ENCODE data around the gene ERICH3. TPM values are rescaled to one million over a fixed set of nuclear protein-coding genes. Genes with fewer than 3 reads are reported as not detected.

The ERICH3 gene
- polyA plus RNA-seq, 4 donors: 0.15 to 0.32 TPM; not detected in 2

- Histone ChIP-seq H3K36me3 (ENCODE audit: control insufficient read depth in 3 of 3, insufficient read depth in 2 of 3, low read depth in 1 of 3, low read length in 3 of 3) (no peaks in the 10 kb centered on the region), H3K4me1 (ENCODE audit: control insufficient read depth in 3 of 3, insufficient read depth in 2 of 3, low read depth in 1 of 3, low read length in 2 of 3) (no peaks in the 10 kb centered on the region), H3K27me3 (ENCODE audit: control insufficient read depth in 3 of 3, insufficient read depth in 3 of 3, low read length in 3 of 3) (no peaks in the 10 kb centered on the region), H3K27ac (ENCODE audit: low read depth in 1 of 3, low read length in 2 of 3) (no peak overlapping the region), H3K9me3 (ENCODE audit: control insufficient read depth in 2 of 2, insufficient read depth in 1 of 2, low read depth in 1 of 2, low read length in 1 of 2) (no peaks in the 10 kb centered on the region), H3K4me3 (ENCODE audit: low read depth in 1 of 3, low read length in 3 of 3) (no peak overlapping the region)
- WGBS, 3 donors: 72 to 88% (median 79%) methylated on average over 4 of the region's 4 CpGs
- DNase-seq: no peak
- no peak for FAIRE-seq
Observed at GRCh38 chr1:74528123-74528522, 145.5 kb downstream of the ERICH3 start.

- Histone ChIP-seq H3K36me3 (ENCODE audit: control insufficient read depth in 3 of 3, insufficient read depth in 2 of 3, low read depth in 1 of 3, low read length in 3 of 3) (no peaks in the 10 kb centered on the region), H3K27me3 (ENCODE audit: control insufficient read depth in 3 of 3, insufficient read depth in 3 of 3, low read length in 3 of 3) (no peaks in the 10 kb centered on the region), H3K9me3 (ENCODE audit: control insufficient read depth in 2 of 2, insufficient read depth in 1 of 2, low read depth in 1 of 2, low read length in 1 of 2) (no peaks in the 10 kb centered on the region), H3K27ac (ENCODE audit: low read depth in 1 of 3, low read length in 2 of 3) (no peak overlapping the region), H3K4me1 (ENCODE audit: control insufficient read depth in 3 of 3, insufficient read depth in 2 of 3, low read depth in 1 of 3, low read length in 2 of 3) (no peaks in the 10 kb centered on the region), H3K4me3 (ENCODE audit: low read depth in 1 of 3, low read length in 3 of 3) (no peak overlapping the region)
- no peak for DNase-seq
- 32 to 39% (median 34%) methylated on average over 2 of the region's 2 CpGs for WGBS, 3 donors
- no peak for FAIRE-seq
Observed at GRCh38 chr1:74526708-74527107, 146.9 kb downstream of the ERICH3 start.

GRCh38 chr1:74523873-74524480, 149.6 kb downstream of the ERICH3 start:
- WGBS, 3 donors: 69 to 76% (median 70%) methylated on average over 2 of the region's 2 CpGs
- Histone ChIP-seq H3K4me3 (ENCODE audit: low read depth in 1 of 3, low read length in 3 of 3) (no peak overlapping the region), H3K27ac (ENCODE audit: low read depth in 1 of 3, low read length in 2 of 3) (no peak overlapping the region), H3K36me3 (ENCODE audit: control insufficient read depth in 3 of 3, insufficient read depth in 2 of 3, low read depth in 1 of 3, low read length in 3 of 3) (no peaks in the 10 kb centered on the region), H3K4me1 (ENCODE audit: control insufficient read depth in 3 of 3, insufficient read depth in 2 of 3, low read depth in 1 of 3, low read length in 2 of 3) (no peaks in the 10 kb centered on the region), H3K27me3 (ENCODE audit: control insufficient read depth in 3 of 3, insufficient read depth in 3 of 3, low read length in 3 of 3) (no peaks in the 10 kb centered on the region), H3K9me3 (ENCODE audit: control insufficient read depth in 2 of 2, insufficient read depth in 1 of 2, low read depth in 1 of 2, low read length in 1 of 2) (no peaks in the 10 kb centered on the region)
- DNase-seq: no peak
- no peak for FAIRE-seq

- Histone ChIP-seq H3K27me3 (ENCODE audit: control insufficient read depth in 3 of 3, insufficient read depth in 3 of 3, low read length in 3 of 3) (no peaks in the 10 kb centered on the region), H3K9me3 (ENCODE audit: control insufficient read depth in 2 of 2, insufficient read depth in 1 of 2, low read depth in 1 of 2, low read length in 1 of 2) (no peaks in the 10 kb centered on the region), H3K4me3 (ENCODE audit: low read depth in 1 of 3, low read length in 3 of 3) (no peak overlapping the region), H3K4me1 (ENCODE audit: control insufficient read depth in 3 of 3, insufficient read depth in 2 of 3, low read depth in 1 of 3, low read length in 2 of 3) (no peaks in the 10 kb centered on the region), H3K27ac (ENCODE audit: low read depth in 1 of 3, low read length in 2 of 3) (no peak overlapping the region), H3K36me3 (ENCODE audit: control insufficient read depth in 3 of 3, insufficient read depth in 2 of 3, low read depth in 1 of 3, low read length in 3 of 3) (no peaks in the 10 kb centered on the region)
- 34 to 44% (median 38%) methylated on average over 4 of the region's 4 CpGs for WGBS, 3 donors
- DNase-seq (no peak), FAIRE-seq (no peak)
Observed at GRCh38 chr1:74522148-74522547, 151.4 kb downstream of the ERICH3 start.

Other genes with a start within 250 kb of the ERICH3 start
- under 1 TPM in 1 of 4 donors, not detected in 3; 0.03 TPM for gene LRRC53, start 161.2 kb downstream of the ERICH3 start, polyA plus RNA-seq
- gene CRYZ, start 59.3 kb upstream of the ERICH3 start, polyA plus RNA-seq: 100 to 1,000 TPM in 1 of 4 donors, 10 to 100 TPM in 3; 28.7 to 157 (median 81.5) TPM
- gene TYW3, start 59.4 kb upstream of the ERICH3 start, polyA plus RNA-seq: 10 to 100 TPM; 11.0 to 17.9 (median 11.4) TPM